Measurements from ENCODE around the gene LRMDA.
"Not testable (repeated sequence)": the region's sequence is repeated elsewhere in the genome, so short reads cannot be mapped to it uniquely, and the experiment has no call there.

The LRMDA gene

GRCh38 chr10:75599875-75600648 lies 168.6 kb downstream of the LRMDA start:
- in situ Hi-C loops (cut with MboI; ENCODE audit: low sequenced_read_pairs) = no loop called here

GRCh38 chr10:75600833-75601232 lies 169.4 kb downstream of the LRMDA start:
- in situ Hi-C loops (cut with MboI; ENCODE audit: low sequenced_read_pairs) = no loop called here

DNA sequence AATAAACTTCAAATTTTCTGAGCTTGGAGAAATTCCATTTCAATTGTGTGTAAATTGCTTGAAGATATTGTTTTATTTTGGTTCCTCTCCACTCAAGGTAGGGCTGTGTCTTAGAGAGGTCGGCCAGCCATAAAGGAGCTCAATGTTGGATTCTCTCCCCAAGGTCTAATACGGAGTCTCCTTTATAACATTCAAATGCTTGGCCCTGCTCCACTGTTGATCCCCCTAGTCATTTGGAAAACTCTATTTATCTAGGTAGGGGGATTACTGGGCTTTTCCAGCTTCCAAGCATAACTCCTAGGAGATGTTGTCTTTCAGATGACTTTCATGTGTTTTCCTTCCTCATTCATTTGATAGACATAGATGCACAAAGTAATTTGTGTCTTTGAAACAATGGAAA lies 170.9 kb downstream of the LRMDA start:
- in situ Hi-C loops (cut with MboI; ENCODE audit: low sequenced_read_pairs) = no loop called here

DNA sequence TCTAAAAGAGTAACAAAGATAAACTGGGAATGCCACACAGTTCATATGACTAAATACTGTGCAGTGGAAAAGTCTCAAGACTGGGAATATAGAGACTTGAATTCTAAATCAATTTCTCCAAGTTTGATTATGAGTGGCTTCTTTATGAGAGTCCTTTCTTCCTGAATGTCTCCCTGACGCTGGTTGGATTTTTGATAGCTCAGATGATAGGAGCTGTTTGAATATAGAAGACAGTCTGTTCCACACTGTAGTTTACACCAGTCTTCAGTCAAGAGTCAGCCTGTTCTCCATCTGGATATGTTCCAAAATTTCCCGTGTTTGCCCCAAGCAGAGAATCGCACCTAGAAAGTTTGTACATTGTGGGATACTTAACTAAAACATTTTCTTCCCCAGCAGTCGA lies 173.7 kb downstream of the LRMDA start:
- in situ Hi-C loops (cut with MboI; ENCODE audit: low sequenced_read_pairs) = no loop called here

DNA sequence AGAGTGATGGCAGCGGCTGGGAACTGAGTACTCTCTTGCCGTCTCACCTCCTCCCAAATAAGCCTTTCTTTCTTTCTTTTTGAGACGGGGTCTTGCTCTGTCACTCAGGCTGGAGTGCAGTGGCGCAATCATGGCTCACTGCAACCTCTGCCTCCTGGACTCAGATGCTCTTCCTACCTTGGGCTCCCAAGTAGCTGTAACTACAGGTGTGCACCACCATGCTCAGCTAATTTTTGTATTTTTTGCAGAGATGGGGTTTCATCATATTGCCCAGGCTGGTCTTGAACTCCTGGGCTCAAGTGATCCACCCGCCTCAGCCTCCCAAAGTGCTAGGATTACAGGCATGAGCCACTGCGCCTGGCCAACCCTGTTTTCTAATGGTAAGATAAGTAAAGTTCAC lies 174.4 kb downstream of the LRMDA start:
- in situ Hi-C loops (cut with MboI; ENCODE audit: low sequenced_read_pairs) = not testable (repeated sequence)

GRCh38 chr10:75606203-75606779 lies 174.9 kb downstream of the LRMDA start:
- in situ Hi-C loops (cut with MboI; ENCODE audit: low sequenced_read_pairs) = no loop called here

DNA sequence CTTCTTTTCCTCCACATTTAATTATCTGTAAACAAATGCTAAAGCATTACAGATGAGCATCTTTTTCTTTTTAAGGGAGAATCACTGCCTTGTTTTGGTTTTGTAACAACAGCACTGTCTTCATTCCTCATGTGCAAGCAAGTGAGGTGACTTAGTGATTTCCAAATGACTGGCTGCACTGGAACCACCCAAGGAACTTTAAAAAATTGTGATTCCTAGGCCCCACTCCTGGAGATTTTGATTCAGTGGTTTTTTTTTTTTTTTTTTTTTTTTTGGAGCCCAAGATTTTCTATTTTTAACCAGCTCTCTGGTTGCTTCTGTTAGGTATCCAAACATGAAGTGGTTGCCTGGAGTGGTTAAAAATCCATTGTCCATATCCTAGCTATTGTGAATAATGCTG lies 176.2 kb downstream of the LRMDA start:
- in situ Hi-C loops (cut with MboI; ENCODE audit: low sequenced_read_pairs) = no loop called here

DNA sequence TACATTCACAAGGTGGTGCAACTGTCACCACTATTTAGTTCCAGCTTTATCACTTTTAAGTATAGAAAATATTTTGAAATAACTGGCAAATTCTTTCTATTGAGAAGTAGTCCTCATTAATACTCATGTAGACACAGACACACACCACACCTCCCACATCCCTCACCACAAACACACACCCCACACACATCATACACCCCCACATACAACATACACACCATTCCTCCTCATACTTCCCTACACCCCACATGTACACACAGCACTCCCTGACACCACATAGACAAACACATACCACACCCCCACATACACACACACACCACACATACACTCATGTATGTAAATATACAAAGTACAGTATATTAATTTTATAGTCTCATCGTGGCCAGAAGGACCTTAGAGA lies 178.8 kb downstream of the LRMDA start:
- in situ Hi-C loops (cut with MboI; ENCODE audit: low sequenced_read_pairs) = no loop called here

DNA sequence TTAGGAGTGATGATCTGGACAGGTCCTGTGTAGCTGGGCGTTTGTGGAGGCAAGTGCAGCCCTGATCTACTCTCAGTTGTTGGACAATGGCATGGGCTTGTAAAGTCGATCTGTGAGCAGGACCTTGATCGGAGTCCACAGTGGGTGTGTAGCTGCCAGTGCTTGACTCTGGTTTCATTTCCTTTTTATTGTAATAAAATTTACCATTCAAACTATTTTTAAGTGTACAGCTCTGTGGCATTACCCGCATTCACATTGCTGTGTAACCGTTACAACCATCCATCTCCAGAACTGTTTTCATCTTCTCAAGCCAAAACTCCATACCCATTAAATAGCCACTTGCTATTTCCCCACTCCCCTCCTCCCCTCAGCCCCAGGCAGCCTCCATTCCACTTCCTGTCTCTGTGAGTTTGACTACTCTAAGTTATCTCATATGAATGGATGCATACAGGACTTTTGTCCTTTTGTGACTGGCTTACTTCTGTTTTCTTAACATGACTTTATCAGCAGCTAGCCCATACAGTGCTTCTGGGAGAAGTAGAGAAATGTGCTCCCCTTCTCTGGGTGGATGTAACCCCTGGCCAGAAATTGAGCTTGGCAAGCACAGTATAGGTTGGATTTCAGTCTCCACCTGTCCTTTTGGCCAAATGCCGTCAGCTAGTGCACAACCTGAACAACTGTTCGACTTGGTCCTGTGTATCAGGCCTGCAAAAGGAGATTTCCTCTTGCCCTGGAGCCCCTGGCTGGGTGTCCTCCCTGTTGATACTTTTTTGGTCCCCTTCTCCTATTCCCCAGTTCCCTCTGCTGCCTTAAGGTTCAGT lies 180.0 kb downstream of the LRMDA start:
- in situ Hi-C loops (cut with MboI; ENCODE audit: low sequenced_read_pairs) = no loop called here

DNA sequence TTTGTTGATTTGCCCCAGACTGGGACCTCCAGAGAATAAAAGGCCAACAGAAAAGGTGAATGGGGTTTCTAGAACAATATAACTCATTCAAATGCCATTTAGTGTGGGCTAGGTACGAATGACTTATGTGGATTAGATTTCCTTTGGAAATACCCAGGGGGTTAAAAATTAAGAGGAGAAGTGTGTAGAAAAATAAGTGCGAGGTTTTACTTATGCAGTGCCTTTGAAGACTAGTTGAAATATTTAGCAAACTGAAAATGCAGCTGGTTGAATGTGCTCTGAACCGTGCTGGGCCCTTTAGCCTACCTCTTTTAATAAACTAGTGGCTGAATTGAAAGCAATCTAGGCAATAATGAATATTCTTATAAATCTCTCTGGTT lies 180.6 kb downstream of the LRMDA start:
- in situ Hi-C loops (cut with MboI; ENCODE audit: low sequenced_read_pairs) = no loop called here

DNA sequence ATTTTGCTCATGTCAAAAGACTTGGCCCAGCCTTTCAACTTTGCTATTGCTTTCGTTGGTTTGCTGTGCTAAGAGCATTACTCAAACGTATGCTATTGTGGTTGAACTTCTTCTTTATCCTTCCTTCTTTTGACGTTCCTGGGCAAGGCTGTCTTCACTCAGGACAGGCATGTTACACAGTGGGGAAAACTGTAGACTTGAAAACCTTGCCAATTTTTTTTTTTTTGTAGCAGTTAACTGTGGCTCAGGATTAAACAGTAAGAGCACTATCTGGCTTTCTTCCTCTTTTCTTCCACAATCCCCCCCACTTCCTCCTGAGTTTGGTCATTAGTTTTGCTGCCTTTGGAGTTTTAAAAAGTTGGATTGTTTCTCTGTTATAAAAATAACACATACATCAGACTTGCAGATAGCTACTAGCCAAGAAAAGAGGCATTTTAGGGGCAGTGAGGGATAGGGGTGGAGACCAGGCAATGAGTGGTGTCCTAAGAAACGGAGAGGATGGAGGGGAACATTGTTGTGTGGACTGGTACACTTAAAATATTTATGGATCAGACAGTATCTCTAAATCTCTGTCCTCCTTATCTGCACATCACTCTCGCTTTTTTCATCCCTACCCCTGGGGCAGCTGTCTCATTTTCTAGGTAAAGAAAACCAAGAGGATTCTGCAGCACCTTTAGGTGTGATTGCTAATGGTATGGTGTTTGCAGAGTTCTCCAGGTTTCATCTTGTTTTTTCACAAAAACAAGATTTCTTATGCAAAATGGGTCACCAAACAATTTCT lies 181.7 kb downstream of the LRMDA start:
- in situ Hi-C loops (cut with MboI; ENCODE audit: low sequenced_read_pairs) = no loop called here

DNA sequence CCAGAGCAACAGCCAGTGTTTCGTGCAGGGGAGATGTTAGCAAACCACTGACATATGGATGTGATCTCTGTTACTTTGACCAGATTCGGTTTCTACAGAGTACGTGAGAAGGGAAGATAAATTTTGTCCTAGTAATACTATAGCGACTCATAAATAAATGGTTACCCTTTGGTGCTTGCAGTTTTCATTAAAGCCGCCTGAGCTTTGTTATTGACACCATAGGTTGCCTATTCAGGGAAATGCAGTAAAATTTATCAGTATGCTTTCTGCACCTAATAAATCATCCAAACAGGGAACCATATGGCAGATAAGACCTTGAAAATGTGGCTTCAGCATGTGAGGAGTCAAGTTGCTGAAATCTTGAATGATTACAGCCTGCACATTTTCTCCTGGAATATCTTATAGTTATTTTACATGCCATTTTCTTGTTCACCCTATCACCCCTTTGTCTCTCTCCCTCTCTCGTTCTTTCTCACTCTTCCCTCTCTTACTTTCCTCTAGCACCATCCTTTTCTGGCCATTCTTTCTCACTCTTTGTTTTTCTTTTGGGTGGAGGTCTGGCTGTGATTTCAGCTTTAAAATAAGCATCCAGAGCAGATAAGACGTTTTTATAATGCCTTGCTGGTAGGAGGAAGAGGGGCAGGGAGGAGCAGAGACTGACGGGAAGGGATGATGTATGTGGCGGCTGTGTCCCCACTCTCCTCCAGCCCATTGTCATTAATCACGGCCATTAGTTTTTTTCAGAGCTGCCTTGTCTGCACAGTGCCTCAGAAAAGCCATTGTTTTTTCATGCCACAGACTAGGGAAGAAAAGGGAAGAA lies 182.5 kb downstream of the LRMDA start:
- in situ Hi-C loops (cut with MboI; ENCODE audit: low sequenced_read_pairs) = no loop called here

GRCh38 chr10:75616076-75616475 lies 184.7 kb downstream of the LRMDA start:
- in situ Hi-C loops (cut with MboI; ENCODE audit: low sequenced_read_pairs) = no loop called here

- in situ Hi-C loops (cut with MboI; ENCODE audit: low sequenced_read_pairs) = no loop called here
Measured at GRCh38 chr10:75616874-75617478, 185.6 kb downstream of the LRMDA start.

GRCh38 chr10:75617485-75618155 lies 186.2 kb downstream of the LRMDA start:
- in situ Hi-C loops (cut with MboI; ENCODE audit: low sequenced_read_pairs) = no loop called here

GRCh38 chr10:75619635-75620034 lies 188.2 kb downstream of the LRMDA start:
- in situ Hi-C loops (cut with MboI; ENCODE audit: low sequenced_read_pairs) = no loop called here

- in situ Hi-C loops (cut with MboI; ENCODE audit: low sequenced_read_pairs) = no loop called here
Measured at GRCh38 chr10:75620356-75620755, 188.9 kb downstream of the LRMDA start.

DNA sequence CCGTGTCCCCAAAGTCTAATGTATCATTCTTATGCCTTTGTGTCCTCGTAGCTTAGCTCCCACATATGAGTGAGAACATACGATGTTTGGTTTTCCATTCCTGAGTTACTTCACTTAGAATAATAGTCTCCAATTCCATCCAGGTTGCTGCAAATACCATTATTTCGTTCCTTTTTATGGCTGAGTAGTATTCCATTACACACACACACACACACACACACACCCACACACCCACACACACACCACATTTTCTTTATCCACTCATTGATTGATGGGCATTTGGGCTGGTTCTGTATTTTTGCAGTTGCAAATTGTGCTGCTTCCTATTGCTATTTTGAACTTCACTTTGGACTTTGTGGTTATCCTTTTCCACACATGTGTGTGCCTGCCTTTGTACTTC lies 189.6 kb downstream of the LRMDA start:
- in situ Hi-C loops (cut with MboI; ENCODE audit: low sequenced_read_pairs) = not testable (repeated sequence)

DNA sequence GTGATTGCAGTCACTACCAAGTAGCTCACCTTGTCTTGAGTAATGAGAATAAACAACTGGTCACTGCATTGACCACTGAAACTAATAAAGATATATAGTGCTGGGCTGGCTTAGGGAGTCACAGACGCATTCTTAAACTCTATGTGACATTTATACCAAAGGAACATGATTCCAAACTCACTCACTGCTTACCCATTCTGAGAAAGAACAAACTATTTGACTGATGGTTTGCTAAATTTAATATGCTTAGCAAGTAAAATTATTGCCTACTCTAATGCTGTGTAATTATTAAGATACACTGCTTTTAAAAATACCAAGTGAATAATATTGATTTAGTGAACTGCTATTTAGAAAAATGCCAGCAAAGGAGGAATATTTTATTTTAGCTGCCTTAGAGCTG lies 191.1 kb downstream of the LRMDA start:
- in situ Hi-C loops (cut with MboI; ENCODE audit: low sequenced_read_pairs) = no loop called here

Data from HL-60/S4 treated with retinoic acid at 250 ng/mL for 4 days and 3 days (cell line).